SK-N-SH (cell line): ENCODE results near the gene ZBTB24. TPM values are rescaled to one million over a fixed set of nuclear protein-coding genes. Genes with fewer than 3 reads are reported as not detected.

ENCODE experiments used
- CTCF ChIA-PET: fragments of 300-600, 350-600 bp; formaldehyde crosslinking; extraction: SDS; loops from one replicate; lab custom pipeline; 2021; lab: Yijun Ruan, JAX
- POLR2A ChIA-PET: fragments of 350-600 bp; sonication (Branson Sonifier 250); formaldehyde crosslinking; extraction: SDS; loops from one replicate; lab custom pipeline; 2020; ENCODE audit warnings: antibody characterized with exemption, inconsistent platforms; lab: Yijun Ruan, JAX
- DNase-seq: peaks from one replicate; pipeline ENCODE4 v3.0.0; 2012
- H2AFZ ChIP-seq: fragments of 200-600 bp; sonication (generic); 2 replicates; pipeline ENCODE4 v1.8.1; 2016; ENCODE audit warnings: antibody characterized with exemption, mild to moderate bottlenecking, low read depth
- H3F3A ChIP-seq: fragments of 200-600 bp; sonication (generic); replicated peaks from 2 replicates; pipeline ENCODE3; 2016; ENCODE audit warnings: antibody characterized with exemption, mild to moderate bottlenecking; ENCODE audit not compliant: insufficient read depth
- H3K27ac ChIP-seq, 2 experiments: fragments of 200-500 bp in 1 of 2; fragments of 200-600 bp in 1 of 2; sonication (Bioruptor generic) in 1 of 2; sonication (generic), shearing (Covaris generic) in 1 of 2; 2 replicates each; pipeline versions ENCODE4 v1.5.1 to v1.6.1; 2014 to 2016; ENCODE audit warnings: low read depth in 2 of 2, inconsistent platforms in 1 of 2, low read length in 1 of 2, mild to moderate bottlenecking in 1 of 2, mixed read lengths in 1 of 2
- H3K27me3 ChIP-seq: fragments of 200-600 bp; sonication (generic), shearing (Covaris generic); 2 replicates; pipeline ENCODE4 v1.6.1; 2016; ENCODE audit warnings: mixed run types; ENCODE audit not compliant: insufficient read depth
- H3K36me3 ChIP-seq, 2 experiments: fragments of 200-500 bp in 1 of 2; fragments of 200-600 bp in 1 of 2; sonication (Bioruptor generic) in 1 of 2; sonication (generic) in 1 of 2; replicated peaks in 1 of 2; 2 replicates each; pipeline versions ENCODE3 to v1.5.1; 2014 to 2016; ENCODE audit warnings: low read length in 1 of 2, mild to moderate bottlenecking in 1 of 2; ENCODE audit not compliant: insufficient read depth in 2 of 2, control insufficient read depth in 1 of 2
- H3K4me1 ChIP-seq, 2 experiments: fragments of 200-500 bp in 1 of 2; fragments of 200-600 bp in 1 of 2; sonication (Bioruptor generic) in 1 of 2; sonication (generic), shearing (Covaris generic) in 1 of 2; 2 replicates each; pipeline versions ENCODE4 v1.5.1 to v1.6.1; 2014 to 2016; ENCODE audit warnings: low read depth in 1 of 2, low read length in 1 of 2, mixed run types in 1 of 2; ENCODE audit not compliant: insufficient read depth in 2 of 2, control insufficient read depth in 1 of 2
- H3K4me2 ChIP-seq: fragments of 200-600 bp; sonication (generic), shearing (Covaris generic); 2 replicates; pipeline ENCODE4 v1.6.1; 2017; ENCODE audit warnings: mixed run types
- H3K4me3 ChIP-seq, 2 experiments: fragments of 200-500 bp in 1 of 2; fragments of 200-600 bp in 1 of 2; sonication (Bioruptor generic) in 1 of 2; sonication (generic), shearing (Covaris generic) in 1 of 2; 2 replicates each; pipeline versions ENCODE4 v1.5.1 to v1.8.1; 2014 to 2016; ENCODE audit warnings: low read depth in 2 of 2, inconsistent platforms in 1 of 2, low read length in 1 of 2, mild to moderate bottlenecking in 1 of 2, mixed read lengths in 1 of 2, moderate library complexity in 1 of 2
- H3K79me2 ChIP-seq: fragments of 200-600 bp; sonication (generic); 2 replicates; pipeline ENCODE4 v1.8.1; 2017; ENCODE audit warnings: mild to moderate bottlenecking; ENCODE audit not compliant: insufficient read depth
- H3K9ac ChIP-seq: fragments of 200-600 bp; sonication (generic); 2 replicates; pipeline ENCODE4 v1.6.1; 2017; ENCODE audit warnings: mixed run types
- H3K9me2 ChIP-seq: fragments of 200-600 bp; sonication (generic); 2 replicates; pipeline ENCODE4 v1.6.1; 2017; ENCODE audit warnings: mixed run types
- H3K9me3 ChIP-seq: fragments of 200-600 bp; sonication (generic); 2 replicates; pipeline ENCODE4 v1.6.1; 2017; ENCODE audit warnings: mixed run types, mild to moderate bottlenecking, moderate library complexity
- H4K20me1 ChIP-seq: fragments of 200-600 bp; sonication (generic); 2 replicates; pipeline ENCODE4 v1.6.1; 2017; ENCODE audit warnings: mild to moderate bottlenecking, mixed run types; ENCODE audit not compliant: insufficient read depth
- CTCF ChIP-seq: fragments of 200-600 bp; sonication (generic); IDR thresholded peaks from 2 replicates; pipeline ENCODE4 v1.6.1; 2017; ENCODE audit warnings: antibody characterized with exemption, mild to moderate bottlenecking, moderate library complexity
- GATA2 ChIP-seq: sonication (generic); formaldehyde crosslinking; IDR thresholded peaks from 2 replicates; pipeline ENCODE4 v1.5.0; 2020; ENCODE audit warnings: mild to moderate bottlenecking, missing genetic modification reagents
- MEF2A ChIP-seq: IDR thresholded peaks from 2 replicates; pipeline ENCODE4 v1.4.0; 2012; ENCODE audit warnings: low read depth, borderline replicate concordance
- PBX3 ChIP-seq: IDR thresholded peaks from 2 replicates; pipeline ENCODE4; 2012
- POLR2AphosphoS5 ChIP-seq: IDR thresholded peaks from 2 replicates; pipeline ENCODE4 v1.6.1; 2012; ENCODE audit warnings: low read depth, low read length
- SMC3 ChIP-seq: IDR thresholded peaks from 2 replicates; pipeline ENCODE4 v1.6.1; 2012; ENCODE audit warnings: low read depth, low read length, improper control_type of control experiment
- USF1 ChIP-seq: IDR thresholded peaks from 2 replicates; pipeline ENCODE4 v1.4.0; 2012; ENCODE audit warnings: low read depth, borderline replicate concordance
- ZBTB33 ChIP-seq: IDR thresholded peaks from 2 replicates; pipeline ENCODE4 v1.4.0; 2012; ENCODE audit warnings: low read depth, borderline replicate concordance
- WGBS: methylation state at CpG from one replicate; pipeline ENCODE4 v1.1.6; 2017; ENCODE audit warnings: low lambda C conversion rate; 5-methylcytosine and 5-hydroxymethylcytosine counted together
- polyA plus RNA-seq, 3 experiments: library from polyadenylated mRNA; depleted of rRNA; stranded (reverse); fragments of >200 nt; gene quantifications; 2 replicates each; pipeline ENCODE4 v1.2.3, GENCODE V29; 2012

The ZBTB24 gene
- polyA plus RNA-seq, 1 of the 3 experiments (the other 2 are of a cell fraction): 1.7 TPM

GRCh38 chr6:109469591-109470189, 13.3 kb downstream of the ZBTB24 start:
- ChIA-PET CTCF (interaction anchor here (1.9 kb wide), 1 partner anchor 14 kb away, joined by 5 read pairs; the partner anchor contains the start of gene MICAL1), POLR2A (no interaction called here)
- no peaks in the 10 kb centered on the region for H3K27me3 ChIP-seq
- H2AFZ ChIP-seq: no peak overlapping the region
- H3K4me2 ChIP-seq: no peak overlapping the region
- H3K4me3 ChIP-seq: no peak overlapping the region
- no peaks in the 10 kb centered on the region for H3K4me1 ChIP-seq
- H3F3A ChIP-seq: no peaks in the 10 kb centered on the region
- no peaks in the 10 kb centered on the region for H3K79me2 ChIP-seq
- H3K9me3 ChIP-seq: no peaks in the 10 kb centered on the region
- TF ChIP-seq GATA2: no peak
- TF ChIP-seq ZBTB33: no peak
- no peak for TF ChIP-seq MEF2A
- TF ChIP-seq CTCF: no peak
- no peak for TF ChIP-seq POLR2AphosphoS5
- TF ChIP-seq SMC3: no peak
- TF ChIP-seq USF1: no peak
- H3K9ac ChIP-seq: no peak overlapping the region
- H4K20me1 ChIP-seq: no peaks in the 10 kb centered on the region
- no peak overlapping the region for H3K27ac ChIP-seq
- peaks cover 29 to 75% of the 10 kb centered on the region in 2 experiments for H3K36me3 ChIP-seq
- WGBS: 95% methylated on average over 5 of the region's 5 CpGs
- H3K9me2 ChIP-seq: no peaks in the 10 kb centered on the region
- no peak for DNase-seq

GRCh38 chr6:109467696-109468095, 15.3 kb downstream of the ZBTB24 start:
- no peaks in the 10 kb centered on the region for H3K9me2 ChIP-seq
- ChIA-PET CTCF (no interaction called here), POLR2A (no interaction called here)
- H4K20me1 ChIP-seq: no peaks in the 10 kb centered on the region
- H3K9me3 ChIP-seq: no peaks in the 10 kb centered on the region
- no peaks in the 10 kb centered on the region for H3K4me1 ChIP-seq
- no peak for TF ChIP-seq PBX3
- no peaks in the 10 kb centered on the region for H3K27me3 ChIP-seq
- DNase-seq: no peak
- no peak overlapping the region for H3K9ac ChIP-seq
- H3K36me3 ChIP-seq: peaks cover 24 to 83% of the 10 kb centered on the region in 2 experiments
- H3K79me2 ChIP-seq: peaks cover 2% of the 10 kb centered on the region; the same call in 1 of the 2 replicates
- no peak overlapping the region for H2AFZ ChIP-seq
- H3K4me2 ChIP-seq: no peak overlapping the region
- WGBS: 94% methylated on average over 6 of the region's 6 CpGs
- H3K27ac ChIP-seq: no peak overlapping the region
- no peaks in the 10 kb centered on the region for H3F3A ChIP-seq
- no peak overlapping the region for H3K4me3 ChIP-seq
